Natural killer cell (primary cell): ENCODE measurements around the gene PFDN2. TPM values are rescaled to one million over a fixed set of nuclear protein-coding genes. Genes with fewer than 3 reads are reported as not detected.

Experiments
- ATAC-seq, 3 donors: fragments of 150-1000 bp in 2 of 3; fragments of 200-7000 bp in 1 of 3; cut with Tn5 transposase; 1 replicate in 1 of 3; 2 replicates in 2 of 3; pipeline ENCODE4 v1.10.0; 2021; ENCODE audit warnings: mild to moderate bottlenecking in 2 of 3, moderate library complexity in 2 of 3
- DNase-seq, 2 donors: peaks; one replicate each; pipeline versions ENCODE4 v3.0.0 to v3.0.0-alpha.2; 2013 to 2021; ENCODE audit warnings: mixed read lengths in 1 of 2
- H3K27ac ChIP-seq: one replicate; pipeline ENCODE4 v1.5.1; 2013; ENCODE audit warnings: mild to moderate bottlenecking, low read length
- H3K27me3 ChIP-seq: one replicate; pipeline ENCODE4 v1.6.1; 2013; ENCODE audit warnings: low read length; ENCODE audit not compliant: control insufficient read depth, insufficient read depth
- H3K36me3 ChIP-seq: one replicate; pipeline ENCODE4 v1.6.1; 2013; ENCODE audit warnings: low read length; ENCODE audit not compliant: control insufficient read depth, insufficient read depth
- H3K4me1 ChIP-seq: one replicate; pipeline ENCODE4 v1.6.1; 2013; ENCODE audit warnings: low read length; ENCODE audit not compliant: control insufficient read depth, insufficient read depth
- H3K4me3 ChIP-seq: one replicate; pipeline ENCODE4 v1.5.1; 2013; ENCODE audit warnings: low read length
- H3K9me3 ChIP-seq: one replicate; pipeline ENCODE4 v1.6.1; 2013; ENCODE audit warnings: low read length; ENCODE audit not compliant: control insufficient read depth, insufficient read depth
- H3K27ac Mint-ChIP-seq, 2 donors: one replicate each; pipeline ENCODE4 v1.8.0; 2022; ENCODE audit warnings: mild to moderate bottlenecking in 2 of 2, mixed read lengths in 2 of 2, moderate library complexity in 1 of 2
- H3K27me3 Mint-ChIP-seq, 2 donors: one replicate each; pipeline ENCODE4 v1.8.0; 2022; ENCODE audit warnings: low read depth in 2 of 2, mixed read lengths in 2 of 2
- H3K36me3 Mint-ChIP-seq: one replicate; pipeline ENCODE4 v1.8.0; 2022; ENCODE audit warnings: mixed read lengths
- H3K4me1 Mint-ChIP-seq, 2 donors: one replicate each; pipeline ENCODE4 v1.8.0; 2022; ENCODE audit warnings: mixed read lengths in 2 of 2
- H3K4me3 Mint-ChIP-seq: one replicate; pipeline ENCODE4 v1.8.0; 2022; ENCODE audit warnings: mild to moderate bottlenecking, moderate library complexity, mixed read lengths
- H3K9me3 Mint-ChIP-seq, 2 donors: one replicate each; pipeline ENCODE4 v1.8.0; 2022; ENCODE audit warnings: mixed read lengths in 2 of 2
- CTCF ChIP-seq: fragments of 200-600 bp; IDR thresholded peaks from one replicate; pipeline ENCODE4 v1.8.0; 2022; ENCODE audit warnings: antibody characterized with exemption
- WGBS: methylation state at CpG from one replicate; pipeline ENCODE4 v1.1.7; 2013; ENCODE audit warnings: missing lambda C conversion rate; ENCODE audit not compliant: insufficient coverage; 5-methylcytosine and 5-hydroxymethylcytosine counted together
- intact Hi-C: fragments of 100-400 bp; cut with micrococcal nuclease; formaldehyde crosslinking; loops from one replicate; pipeline ENCODE4 v1.14.2; 2022
- total RNA-seq, 4 donors: library from RNA; stranded (reverse); fragments of 120-200 nt in 1 of 4; gene quantifications; one replicate each; pipeline versions ENCODE4 v1.2.3 to v1.2.4, GENCODE V29; 2013 to 2022

Gene PFDN2
- total RNA-seq, 3 donors from 2014 or later (not counting 1 experiment from before 2014, with no cell fraction given): 31.6 to 40.0 (median 35.0) TPM

GRCh38 chr1:161069731-161070270, 48.0 kb downstream of the PFDN2 start, which contains the start of gene ARHGAP30:
Gene ARHGAP30, minus strand, starts transcription at chr1:161069891. Its CDS starts 267 bp downstream, at chr1:161069624.
- Mint-ChIP-seq H3K27ac (peak within 1 kb of the TSS; percentile 89), H3K4me3 (peak within 1 kb of the TSS; percentile 88), H3K27me3 (no peaks in the 10 kb centered on the region), H3K4me1 (peaks cover 51 to 86% of the 10 kb centered on the region in 2 donors), H3K9me3 (no peaks in the 10 kb centered on the region), H3K36me3 (no peaks in the 10 kb centered on the region)
- peak within 1 kb of the TSS; percentile 95 for H3K27ac ChIP-seq
- peaks cover 11% of the 10 kb centered on the region for H3K36me3 ChIP-seq
- no peaks in the 10 kb centered on the region for H3K27me3 ChIP-seq
- peaks cover 60% of the 10 kb centered on the region for H3K4me1 ChIP-seq
- intact Hi-C loops: loop anchor here (1.0 to 10.0 kb wide), 3 partner anchors 28 to 1245 kb away; partner anchors contain the start of gene SLAMF8
- peak; percentile 68 to 88 (median 79) for ATAC-seq
- peak within 1 kb of the TSS; percentile 91 for H3K4me3 ChIP-seq
- WGBS: 7% methylated on average over 9 of the region's 9 CpGs
- H3K9me3 ChIP-seq: no peaks in the 10 kb centered on the region
- no peak for TF ChIP-seq CTCF
- DNase-seq: peak; percentile 76 to 91

GRCh38 chr1:161069241-161069640, 48.6 kb downstream of the PFDN2 start:
- ATAC-seq (no peak), DNase-seq (peak in 1 of 2 donors; percentile 40)
- no peak for TF ChIP-seq CTCF
- peak overlapping the region; percentile 89 for H3K27ac Mint-ChIP-seq
- Histone ChIP-seq H3K36me3 (peaks cover 11% of the 10 kb centered on the region), H3K4me3 (peak overlapping the region; percentile 91), H3K4me1 (peaks cover 65% of the 10 kb centered on the region), H3K27me3 (no peaks in the 10 kb centered on the region), H3K9me3 (no peaks in the 10 kb centered on the region), H3K27ac (peak overlapping the region; percentile 95)
- H3K9me3 Mint-ChIP-seq: no peaks in the 10 kb centered on the region
- 0% methylated on average over 9 of the region's 9 CpGs for WGBS
- no peaks in the 10 kb centered on the region for H3K27me3 Mint-ChIP-seq
- intact Hi-C loops: loop anchor here (1.0 kb wide), 1 partner anchor 28 kb away; no protein-coding TSS in a partner anchor
- H3K4me3 Mint-ChIP-seq: peak overlapping the region; percentile 88
- peaks cover 55 to 88% of the 10 kb centered on the region in 2 donors for H3K4me1 Mint-ChIP-seq
- H3K36me3 Mint-ChIP-seq: no peaks in the 10 kb centered on the region

- H3K27me3 ChIP-seq: no peaks in the 10 kb centered on the region
- Mint-ChIP-seq H3K4me1 (peaks cover 57 to 90% of the 10 kb centered on the region in 2 donors), H3K4me3 (peak overlapping the region; percentile 88), H3K27ac (peak overlapping the region; percentile 89), H3K9me3 (no peaks in the 10 kb centered on the region), H3K36me3 (no peaks in the 10 kb centered on the region), H3K27me3 (no peaks in the 10 kb centered on the region)
- intact Hi-C loops: loop anchor here (1.0 kb wide), 3 partner anchors 23 to 29 kb away; partner anchors contain the start of gene USF1
- DNase-seq: peak; percentile 73 to 94
- peak overlapping the region; percentile 95 for H3K27ac ChIP-seq
- H3K4me1 ChIP-seq: peaks cover 72% of the 10 kb centered on the region
- no peaks in the 10 kb centered on the region for H3K9me3 ChIP-seq
- H3K36me3 ChIP-seq: peaks cover 11% of the 10 kb centered on the region
- peak overlapping the region; percentile 91 for H3K4me3 ChIP-seq
- ATAC-seq: peak; percentile 63 to 85 (median 69)
- TF ChIP-seq CTCF: no peak
- WGBS: 2% methylated on average over 9 of the region's 10 CpGs
These were observed 49.3 kb downstream of the PFDN2 start for GRCh38 chr1:161068306-161069234.
